ENCODE results near the gene ZNF407. TPM values are rescaled to one million over a fixed set of nuclear protein-coding genes. Genes with fewer than 3 reads are reported as not detected.

ZNF407 gene
- total RNA-seq, 1 donor from 2014 or later: 14.2 TPM

DNA sequence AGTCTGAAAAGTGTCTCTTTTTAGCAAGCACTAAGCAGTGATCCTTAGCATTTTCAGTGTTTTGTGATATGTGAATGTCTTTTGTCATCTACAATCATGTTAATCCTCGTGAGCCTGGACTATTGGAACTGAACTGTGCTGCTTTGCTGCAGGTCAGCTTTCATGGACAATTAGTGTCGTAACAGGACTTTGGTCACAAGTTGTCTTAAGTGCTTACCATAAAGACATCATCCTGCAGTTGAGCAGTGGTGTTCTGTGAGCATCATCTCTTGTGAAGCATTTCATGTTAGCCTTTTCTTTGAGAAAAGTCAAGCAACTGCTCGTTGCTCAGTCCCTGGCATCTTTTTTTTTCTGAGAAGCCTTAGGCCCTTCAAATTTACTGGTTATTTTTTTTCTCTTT is 135.9 kb downstream of the ZNF407 start:
- DNase-seq (ENCODE audit: extremely low spot score, unreplicated experiment): no peak
- H3K4me3 Mint-ChIP-seq (ENCODE audit: unreplicated experiment): no peak overlapping the region
- H3K27ac Mint-ChIP-seq (ENCODE audit: unreplicated experiment): no peak overlapping the region
- TF ChIP-seq, protein P1, sequence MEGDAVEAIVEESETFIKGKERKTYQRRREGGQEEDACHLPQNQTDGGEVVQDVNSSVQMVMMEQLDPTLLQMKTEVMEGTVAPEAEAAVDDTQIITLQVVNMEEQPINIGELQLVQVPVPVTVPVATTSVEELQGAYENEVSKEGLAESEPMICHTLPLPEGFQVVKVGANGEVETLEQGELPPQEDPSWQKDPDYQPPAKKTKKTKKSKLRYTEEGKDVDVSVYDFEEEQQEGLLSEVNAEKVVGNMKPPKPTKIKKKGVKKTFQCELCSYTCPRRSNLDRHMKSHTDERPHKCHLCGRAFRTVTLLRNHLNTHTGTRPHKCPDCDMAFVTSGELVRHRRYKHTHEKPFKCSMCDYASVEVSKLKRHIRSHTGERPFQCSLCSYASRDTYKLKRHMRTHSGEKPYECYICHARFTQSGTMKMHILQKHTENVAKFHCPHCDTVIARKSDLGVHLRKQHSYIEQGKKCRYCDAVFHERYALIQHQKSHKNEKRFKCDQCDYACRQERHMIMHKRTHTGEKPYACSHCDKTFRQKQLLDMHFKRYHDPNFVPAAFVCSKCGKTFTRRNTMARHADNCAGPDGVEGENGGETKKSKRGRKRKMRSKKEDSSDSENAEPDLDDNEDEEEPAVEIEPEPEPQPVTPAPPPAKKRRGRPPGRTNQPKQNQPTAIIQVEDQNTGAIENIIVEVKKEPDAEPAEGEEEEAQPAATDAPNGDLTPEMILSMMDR (IDR thresholded peaks at IDR 0.05): no peak
- H3K9me3 Mint-ChIP-seq (ENCODE audit: unreplicated experiment): no peaks in the 10 kb centered on the region
- H3K36me3 Mint-ChIP-seq (ENCODE audit: unreplicated experiment): peaks cover under 1% of the 10 kb centered on the region
- peaks cover 5% of the 10 kb centered on the region for H3K4me1 Mint-ChIP-seq (ENCODE audit: unreplicated experiment)
- no peaks in the 10 kb centered on the region for H3K27me3 Mint-ChIP-seq (ENCODE audit: unreplicated experiment)

DNA sequence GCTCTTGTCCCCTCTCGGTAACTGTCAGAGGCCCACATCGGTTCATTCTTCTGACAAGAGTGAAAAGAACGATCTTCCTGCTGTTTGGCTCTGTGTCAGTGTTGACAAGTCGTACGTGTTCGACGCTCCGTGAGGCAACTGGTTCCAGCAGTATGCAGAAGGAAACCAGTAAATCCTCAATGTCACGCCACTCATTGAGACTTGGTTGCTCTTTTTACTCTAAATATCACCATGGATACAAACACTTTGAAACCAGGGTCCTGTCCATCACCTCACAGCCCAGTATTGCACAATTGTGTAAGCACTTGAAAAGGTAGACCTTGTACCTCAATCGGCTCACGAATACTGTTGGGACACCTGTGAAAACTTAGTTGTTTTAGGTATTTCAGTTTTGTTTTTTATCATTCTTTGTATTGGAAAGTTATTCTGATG is 136.4 kb downstream of the ZNF407 start:
- Mint-ChIP-seq H3K27ac (ENCODE audit: unreplicated experiment) (no peak overlapping the region), H3K27me3 (ENCODE audit: unreplicated experiment) (no peaks in the 10 kb centered on the region), H3K36me3 (ENCODE audit: unreplicated experiment) (no peaks in the 10 kb centered on the region), H3K4me3 (ENCODE audit: unreplicated experiment) (no peak overlapping the region), H3K9me3 (ENCODE audit: unreplicated experiment) (no peaks in the 10 kb centered on the region), H3K4me1 (ENCODE audit: unreplicated experiment) (peaks cover 5% of the 10 kb centered on the region)
- DNase-seq (ENCODE audit: extremely low spot score, unreplicated experiment): no peak
- TF ChIP-seq, protein P1 (IDR thresholded peaks at IDR 0.05): no peak

DNA sequence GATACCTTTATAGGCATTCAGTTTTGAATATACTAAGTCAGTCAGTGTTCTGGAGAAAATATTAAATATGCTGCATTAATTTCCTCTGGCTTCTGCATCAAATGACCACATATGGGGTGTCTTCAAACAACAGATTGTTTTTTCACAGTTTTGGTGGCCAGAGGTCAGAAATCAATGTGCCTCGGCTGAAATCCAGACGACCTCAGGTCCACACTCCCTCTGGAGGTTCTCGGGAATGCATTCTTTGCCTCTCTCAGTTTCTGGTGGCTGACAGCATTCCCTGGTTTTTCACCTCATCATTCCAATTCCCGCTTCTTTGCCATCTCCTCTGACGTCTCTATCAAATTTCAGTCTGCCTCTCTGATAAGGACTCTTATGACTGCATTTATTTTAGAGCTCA is 142.3 kb downstream of the ZNF407 start:
- DNase-seq (ENCODE audit: extremely low spot score, unreplicated experiment): no peak
- Mint-ChIP-seq H3K36me3 (ENCODE audit: unreplicated experiment) (no peaks in the 10 kb centered on the region), H3K27me3 (ENCODE audit: unreplicated experiment) (no peaks in the 10 kb centered on the region), H3K4me3 (ENCODE audit: unreplicated experiment) (no peak overlapping the region), H3K4me1 (ENCODE audit: unreplicated experiment) (peaks cover 5% of the 10 kb centered on the region), H3K9me3 (ENCODE audit: unreplicated experiment) (no peaks in the 10 kb centered on the region), H3K27ac (ENCODE audit: unreplicated experiment) (no peak overlapping the region)
- TF ChIP-seq, protein P1 (IDR thresholded peaks at IDR 0.05): no peak

DNA sequence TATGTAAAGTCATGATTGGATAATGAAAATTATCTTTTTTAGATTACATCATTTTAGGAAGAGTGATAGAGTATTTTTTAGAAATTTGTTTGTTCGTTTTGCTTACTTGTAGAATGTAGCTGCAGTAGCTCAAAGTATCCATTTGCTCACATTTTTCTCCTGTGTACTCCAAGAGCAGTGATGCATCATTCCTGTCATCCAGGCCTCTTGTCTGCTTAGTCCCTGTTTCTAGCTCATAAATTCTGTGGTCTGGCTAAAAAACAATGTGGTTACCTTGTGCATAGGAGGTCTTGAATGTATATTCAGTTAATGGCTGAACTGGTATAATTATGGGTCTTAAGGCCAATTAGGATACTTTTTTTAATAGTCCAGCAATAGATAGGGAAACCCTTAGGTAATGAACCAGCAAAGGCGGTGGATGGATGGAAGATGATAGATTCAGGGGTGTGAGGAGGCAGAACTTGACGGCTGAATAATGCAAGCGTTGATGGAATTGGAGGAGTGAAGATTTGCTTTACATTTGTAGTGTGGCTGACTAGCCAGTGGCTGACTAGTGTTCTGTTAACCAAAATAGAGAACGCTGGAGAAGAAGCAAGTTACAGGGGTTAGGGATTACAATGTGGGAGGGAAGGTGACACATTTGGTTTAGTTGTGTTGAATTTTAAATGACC is 145.0 kb downstream of the ZNF407 start:
- no peaks in the 10 kb centered on the region for H3K9me3 Mint-ChIP-seq (ENCODE audit: unreplicated experiment)
- H3K27ac Mint-ChIP-seq (ENCODE audit: unreplicated experiment): no peak overlapping the region
- no peaks in the 10 kb centered on the region for H3K36me3 Mint-ChIP-seq (ENCODE audit: unreplicated experiment)
- DNase-seq (ENCODE audit: extremely low spot score, unreplicated experiment): no peak
- H3K4me1 Mint-ChIP-seq (ENCODE audit: unreplicated experiment): peaks cover 11% of the 10 kb centered on the region
- TF ChIP-seq, protein P1 (IDR thresholded peaks at IDR 0.05): no peak
- no peak overlapping the region for H3K4me3 Mint-ChIP-seq (ENCODE audit: unreplicated experiment)
- no peaks in the 10 kb centered on the region for H3K27me3 Mint-ChIP-seq (ENCODE audit: unreplicated experiment)

DNA sequence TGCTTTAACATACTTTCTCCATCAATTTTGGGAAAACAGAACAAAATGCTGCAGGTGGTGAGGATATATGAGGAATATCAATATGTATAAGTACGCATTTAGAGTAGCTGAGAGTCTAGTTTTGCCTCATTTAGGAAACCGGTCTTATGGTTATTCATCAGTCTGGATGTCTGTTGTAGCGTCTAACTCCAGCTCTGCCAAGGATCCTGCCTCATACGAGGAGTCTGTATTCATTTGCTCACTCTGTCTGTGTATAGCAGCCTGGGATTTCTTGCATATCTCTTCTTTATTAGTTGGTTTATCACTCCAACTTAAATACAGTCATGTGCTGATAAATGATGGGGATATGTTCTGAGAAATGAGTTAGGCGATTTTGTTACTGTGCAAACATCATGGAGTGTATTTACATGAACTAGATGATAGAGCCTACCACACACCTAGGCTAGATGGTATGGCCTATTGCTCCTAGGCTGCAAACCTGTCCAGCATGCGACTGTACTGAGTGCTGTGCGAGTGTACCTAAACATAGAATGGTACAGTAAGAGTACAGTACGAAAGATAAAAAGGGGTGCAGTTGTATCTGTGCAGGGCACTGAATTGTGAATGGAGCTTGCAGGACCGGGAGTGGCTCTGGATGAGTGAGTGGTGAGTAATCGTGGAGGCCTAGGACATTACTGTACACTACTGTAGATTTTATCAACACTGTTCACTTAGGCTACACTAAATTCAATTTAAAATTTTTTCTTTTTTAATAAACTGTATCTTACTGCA is 148.1 kb downstream of the ZNF407 start:
- no peak overlapping the region for H3K27ac Mint-ChIP-seq (ENCODE audit: unreplicated experiment)
- no peaks in the 10 kb centered on the region for H3K27me3 Mint-ChIP-seq (ENCODE audit: unreplicated experiment)
- no peaks in the 10 kb centered on the region for H3K36me3 Mint-ChIP-seq (ENCODE audit: unreplicated experiment)
- H3K9me3 Mint-ChIP-seq (ENCODE audit: unreplicated experiment): no peaks in the 10 kb centered on the region
- peaks cover 5% of the 10 kb centered on the region for H3K4me1 Mint-ChIP-seq (ENCODE audit: unreplicated experiment)
- no peak overlapping the region for H3K4me3 Mint-ChIP-seq (ENCODE audit: unreplicated experiment)
- DNase-seq (ENCODE audit: extremely low spot score, unreplicated experiment): no peak
- TF ChIP-seq, protein P1 (IDR thresholded peaks at IDR 0.05): no peak
